Measurements from ENCODE around the gene ANKRD33B.
"Not testable (repeated sequence)": the region's sequence is repeated elsewhere in the genome, so short reads cannot be mapped to it uniquely, and the experiment has no call there.

Gene ANKRD33B

DNA sequence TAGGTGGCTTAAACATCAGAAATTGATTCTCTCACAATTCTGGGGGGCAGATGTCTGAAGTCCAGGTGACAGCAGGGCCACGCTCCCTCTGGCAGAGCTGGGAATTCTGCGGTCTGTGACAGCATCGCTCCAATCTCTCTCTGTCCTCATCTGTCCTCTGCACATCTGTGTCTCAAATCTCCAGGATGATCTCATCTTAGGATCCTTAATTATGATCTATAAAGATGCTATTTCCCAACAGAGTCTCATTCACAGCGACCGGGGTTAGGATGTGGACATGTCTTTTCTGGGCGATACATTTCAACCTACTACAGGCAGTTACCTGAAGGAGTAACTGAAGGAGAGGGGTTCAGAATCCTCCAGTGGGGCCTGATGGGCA, 31.4 kb downstream of the ANKRD33B start:
- no peak for DNase-seq (ENCODE audit: low spot score)

DNA sequence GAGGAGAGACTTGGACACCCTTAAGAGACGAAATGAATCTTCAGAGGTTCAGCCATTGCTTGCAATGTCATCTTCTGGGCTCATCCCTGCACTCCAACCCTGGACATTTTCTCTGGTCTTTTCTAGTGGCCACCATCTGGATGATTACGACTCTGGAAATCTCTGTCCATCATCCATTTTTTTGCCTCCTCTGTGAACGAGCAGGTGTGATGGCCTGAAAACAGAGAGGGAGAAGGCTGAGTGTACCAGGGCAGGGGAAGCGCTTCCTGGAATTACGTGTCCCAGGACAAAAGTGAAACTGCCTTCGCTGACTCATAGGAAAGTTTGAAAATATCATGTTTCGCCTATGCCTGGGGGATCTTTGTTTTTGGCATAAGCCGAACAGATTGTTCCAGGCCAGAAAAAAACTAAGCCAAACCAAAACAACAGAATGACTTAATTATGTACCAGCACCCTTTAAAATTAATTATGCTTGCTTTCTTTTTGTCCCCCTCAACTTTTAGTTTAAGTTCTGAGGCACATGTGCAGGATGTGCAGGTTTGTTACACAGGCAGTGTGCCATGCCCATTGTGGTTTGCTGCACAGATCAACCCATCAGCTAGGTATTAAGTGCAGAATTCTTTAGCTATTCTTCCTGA, 31.9 kb downstream of the ANKRD33B start:
- DNase-seq (ENCODE audit: low spot score), result no peak

DNA sequence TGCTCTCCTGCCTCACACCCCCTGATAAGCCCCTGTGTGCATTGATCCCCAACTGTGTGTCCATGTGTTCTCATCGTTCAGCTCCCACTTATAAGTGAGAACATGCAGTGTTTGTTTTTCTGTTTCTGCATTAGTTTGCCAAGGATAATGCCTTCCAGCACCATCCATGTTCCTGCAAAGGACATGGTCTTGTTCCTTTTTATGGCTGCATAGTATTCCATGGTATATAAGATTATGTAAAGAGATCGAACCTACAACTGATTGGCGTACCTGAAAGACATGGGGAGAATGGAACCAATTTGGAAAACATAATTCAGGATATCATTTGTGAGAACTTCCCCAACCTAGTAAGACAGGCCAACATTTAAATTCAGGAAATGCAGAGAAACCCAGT, 32.4 kb downstream of the ANKRD33B start:
- no peak for DNase-seq (ENCODE audit: low spot score)

DNA sequence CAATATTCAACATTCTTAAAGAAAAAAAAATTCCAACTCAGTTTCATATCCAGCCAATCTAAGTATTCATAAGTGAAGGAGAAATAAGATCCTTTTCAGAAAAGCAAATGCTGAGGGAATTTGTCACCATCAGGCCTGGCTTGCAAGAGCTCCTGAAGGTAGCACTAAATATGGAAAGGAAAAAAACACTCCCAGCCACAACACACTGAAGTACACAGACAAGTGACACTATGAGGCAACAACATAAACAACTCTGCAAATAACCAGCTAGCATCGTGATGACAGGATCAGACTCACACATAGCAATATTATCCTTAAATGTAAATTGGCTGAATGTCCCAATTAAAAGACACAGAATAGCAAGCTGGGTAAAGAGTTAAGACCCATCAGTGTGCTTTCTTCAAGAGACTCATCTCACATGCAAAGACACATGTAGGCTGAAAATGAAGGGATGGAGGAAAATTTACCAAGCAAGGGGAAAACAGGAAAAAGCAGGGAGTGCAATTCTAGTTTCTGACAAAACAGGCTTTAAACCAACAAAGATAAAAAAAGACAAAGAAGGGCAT, 33.1 kb downstream of the ANKRD33B start:
- no peak for DNase-seq (ENCODE audit: low spot score)

DNA sequence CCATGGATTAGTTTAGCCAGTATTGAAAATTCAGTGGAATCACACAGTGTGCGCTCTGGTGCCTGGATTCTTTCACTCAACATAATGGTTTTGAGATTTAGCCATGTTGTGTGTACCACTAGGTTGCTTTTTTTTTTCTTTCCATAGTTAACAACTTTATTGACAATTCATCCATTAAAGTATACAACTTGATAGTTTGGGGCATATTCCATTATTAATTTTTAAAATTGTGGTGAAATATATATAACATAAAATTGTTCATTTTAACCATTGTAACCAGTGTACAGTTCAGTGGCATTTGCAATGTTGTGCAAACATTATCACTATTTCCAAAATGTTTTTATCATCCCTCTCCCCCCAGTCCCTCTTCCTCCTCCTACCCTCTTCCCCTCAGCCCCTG, 35.2 kb downstream of the ANKRD33B start:
- DNase-seq (ENCODE audit: low spot score), result no peak

DNA sequence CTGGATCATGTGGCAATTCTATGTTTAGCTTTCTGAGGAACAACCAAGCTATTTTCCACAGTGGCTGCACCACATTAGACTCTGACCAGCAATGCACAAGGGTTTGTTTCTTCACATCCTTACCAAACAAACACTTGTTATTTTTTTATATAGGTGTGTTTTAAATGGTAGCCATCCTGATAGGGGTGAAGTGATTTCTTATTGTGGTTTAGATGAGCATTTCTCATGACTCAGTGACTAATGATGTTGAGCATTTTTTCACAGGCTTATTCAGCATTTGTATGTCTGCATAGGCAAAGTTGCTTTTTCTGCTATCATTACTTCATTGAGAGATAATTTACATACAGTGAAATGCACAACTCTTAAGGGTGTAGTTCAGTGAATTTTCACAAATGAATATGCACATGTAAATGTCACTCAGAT, 36.0 kb downstream of the ANKRD33B start:
- DNase-seq (ENCODE audit: low spot score), result no peak

DNA sequence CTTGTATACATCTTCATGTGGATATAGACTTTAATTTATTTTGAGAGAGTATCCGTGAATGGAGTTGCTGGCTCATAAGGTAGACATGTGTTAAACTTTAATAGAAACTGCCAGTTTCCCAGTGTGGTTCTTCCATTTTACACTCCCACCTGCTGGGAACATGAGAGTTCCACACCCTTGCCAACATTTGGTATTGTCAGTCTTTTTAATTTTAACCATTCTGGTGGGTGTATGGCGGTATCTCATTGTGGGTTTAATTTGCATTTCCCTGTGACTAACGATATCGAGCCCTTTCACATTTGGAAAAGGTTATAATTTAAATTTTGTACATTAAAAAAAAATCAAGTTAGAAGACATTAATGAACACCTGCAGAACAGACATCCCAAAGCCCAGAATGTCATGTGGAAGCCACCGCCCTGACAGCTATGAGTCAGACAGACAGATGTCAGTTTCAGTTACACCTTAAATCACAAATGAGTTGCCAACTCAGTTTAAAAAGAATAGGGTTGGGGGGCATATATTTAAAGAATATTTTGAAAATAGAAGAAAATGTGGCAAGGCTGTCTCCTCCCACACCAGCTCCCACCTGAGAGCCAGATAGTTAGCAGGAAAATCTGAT, 36.9 kb downstream of the ANKRD33B start:
- peak; percentile 71 for DNase-seq (ENCODE audit: low spot score)

DNA sequence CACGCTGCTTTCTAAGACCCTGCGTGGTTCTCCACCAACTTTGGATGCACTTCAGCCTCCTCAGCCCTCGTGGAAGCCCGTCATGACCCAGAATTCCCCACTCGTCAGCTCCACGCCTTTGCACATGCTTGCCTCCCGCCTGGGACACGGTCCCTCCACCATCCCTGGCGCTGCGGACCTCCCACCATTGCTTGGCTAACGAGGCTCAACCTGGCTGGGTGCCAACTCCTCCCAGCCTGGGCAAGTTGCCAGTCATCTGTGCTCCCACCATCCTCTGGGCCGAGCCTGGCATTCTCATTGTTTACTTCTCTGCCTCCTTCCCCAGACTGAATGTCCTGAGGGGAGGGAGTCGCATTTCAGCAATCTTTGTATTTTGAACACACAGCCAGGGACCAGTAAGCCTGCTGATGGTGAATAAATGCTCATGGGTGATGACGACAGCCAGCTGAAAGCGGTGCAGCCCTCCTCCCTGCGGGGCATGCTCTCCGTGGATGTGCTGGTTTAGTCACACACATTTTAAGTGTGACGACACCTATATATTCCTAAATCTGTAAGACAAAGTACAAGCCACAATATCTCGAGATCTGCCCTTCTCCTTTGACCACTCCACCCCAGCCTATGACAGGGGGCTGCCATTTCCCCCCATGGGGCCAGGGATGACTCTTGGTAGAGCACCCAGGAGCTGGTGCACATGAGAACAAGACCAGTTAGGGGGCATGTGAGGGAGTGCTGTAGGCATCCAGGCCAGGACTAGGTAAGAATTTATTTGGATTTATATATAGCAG, 37.6 kb downstream of the ANKRD33B start:
- peak; percentile 84 for DNase-seq (ENCODE audit: low spot score)

DNA sequence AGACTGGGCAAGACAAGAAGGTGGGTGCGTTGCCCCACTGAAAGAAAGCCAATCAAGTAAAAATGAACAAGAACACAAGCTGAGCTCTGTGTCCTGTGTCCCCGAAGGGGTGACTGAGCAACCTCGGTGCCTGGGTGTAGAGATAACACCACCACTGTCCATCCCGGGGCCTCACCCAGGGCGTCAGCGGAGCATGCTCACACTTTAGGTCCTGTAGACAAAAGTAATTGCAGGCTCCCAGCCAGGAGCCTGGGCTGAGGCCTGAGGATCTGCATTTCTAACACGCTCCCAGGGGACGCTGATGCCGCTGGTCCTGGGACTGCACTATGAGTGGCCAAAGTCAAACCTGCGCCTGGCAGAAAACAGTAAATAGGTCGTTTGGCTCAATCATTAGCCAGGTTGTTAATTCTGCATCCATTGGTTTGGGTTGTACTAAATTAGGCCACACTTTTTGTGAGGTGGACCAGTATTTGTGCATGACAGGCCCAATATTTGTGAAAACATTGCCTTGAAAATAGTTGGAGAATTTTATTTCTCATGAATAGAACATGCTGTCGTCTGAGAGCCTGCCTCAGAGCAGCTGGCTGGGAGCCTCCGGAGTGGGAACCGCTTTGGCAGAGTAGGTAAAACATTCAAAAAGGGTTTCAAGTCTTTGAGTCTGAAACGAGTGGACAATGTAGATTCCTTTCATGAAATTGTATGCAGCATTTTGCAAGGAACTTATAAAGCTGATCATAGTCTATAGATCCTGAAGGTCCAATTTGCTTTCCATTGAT, 38.3 kb downstream of the ANKRD33B start:
- no peak for DNase-seq (ENCODE audit: low spot score)

DNA sequence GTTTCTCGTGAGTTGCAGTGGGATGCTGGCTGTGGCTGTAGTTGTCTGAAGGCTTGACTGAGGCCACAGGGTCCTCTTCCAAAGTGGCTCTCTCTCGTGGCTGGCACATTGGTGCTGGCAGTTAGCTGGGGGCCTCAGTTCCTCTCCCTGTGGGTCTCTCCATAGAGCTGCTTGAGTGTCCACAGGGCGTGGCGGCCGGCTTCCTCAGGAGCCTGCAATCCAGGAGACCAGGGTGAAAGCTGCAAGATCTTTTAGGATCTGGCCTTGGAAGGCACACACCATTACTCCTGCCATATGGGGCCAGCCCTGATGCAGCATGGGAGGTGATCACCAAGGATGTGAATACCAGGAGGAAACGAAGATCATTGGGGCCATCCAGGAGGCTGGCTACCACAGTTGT, 41.1 kb downstream of the ANKRD33B start:
- DNase-seq (ENCODE audit: low spot score), result no peak

DNA sequence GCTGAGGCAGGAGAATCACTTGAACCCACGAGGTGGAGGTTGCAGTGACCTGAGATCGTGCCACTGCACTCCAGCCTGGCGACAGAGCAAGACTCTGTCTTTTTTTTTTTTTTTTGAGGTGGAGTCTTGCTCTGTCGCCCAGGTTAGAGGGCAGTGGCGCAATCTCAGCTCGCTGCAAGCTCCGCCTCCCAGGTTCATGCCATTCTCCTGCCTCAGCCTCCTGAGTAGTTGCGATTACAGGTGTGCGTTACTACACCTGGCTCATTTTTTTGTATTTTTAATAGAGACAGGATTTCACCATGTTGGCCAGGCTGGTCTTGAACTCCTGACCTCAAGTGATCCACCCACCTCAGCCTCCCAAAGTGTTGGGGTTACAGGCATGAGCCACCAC, 42.8 kb downstream of the ANKRD33B start:
- DNase-seq (ENCODE audit: low spot score), result not testable (repeated sequence)

DNA sequence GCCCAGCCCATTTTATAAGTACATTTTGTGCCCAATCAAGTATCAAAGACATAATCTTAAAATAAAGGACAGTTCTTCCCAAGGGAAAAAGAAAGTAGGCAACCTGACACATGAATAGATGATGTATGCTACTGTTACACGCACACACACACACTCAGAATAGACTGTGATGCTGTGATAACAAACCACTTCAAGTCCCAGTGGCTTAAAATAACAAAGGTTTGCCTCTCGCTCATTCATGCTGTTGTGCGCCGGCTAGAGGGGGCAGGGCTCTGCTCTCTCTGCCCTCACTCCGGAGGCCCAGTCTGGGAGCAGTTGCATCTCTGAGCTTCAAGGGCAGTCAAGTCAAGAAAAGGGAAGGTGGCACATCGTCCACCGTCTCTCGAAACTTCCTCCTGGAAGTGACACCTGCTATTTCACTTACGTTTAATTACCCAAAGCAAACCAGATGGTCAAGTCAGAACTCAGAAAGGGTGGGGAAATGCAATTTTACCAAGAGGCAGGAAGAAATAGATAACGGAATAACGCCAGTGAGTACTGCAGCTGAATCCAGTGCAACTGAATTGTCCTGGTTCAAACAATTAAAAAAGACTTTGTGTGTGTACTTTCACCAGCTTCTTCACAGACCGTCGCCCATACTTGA, 43.3 kb downstream of the ANKRD33B start:
- DNase-seq (ENCODE audit: low spot score), result no peak

DNA sequence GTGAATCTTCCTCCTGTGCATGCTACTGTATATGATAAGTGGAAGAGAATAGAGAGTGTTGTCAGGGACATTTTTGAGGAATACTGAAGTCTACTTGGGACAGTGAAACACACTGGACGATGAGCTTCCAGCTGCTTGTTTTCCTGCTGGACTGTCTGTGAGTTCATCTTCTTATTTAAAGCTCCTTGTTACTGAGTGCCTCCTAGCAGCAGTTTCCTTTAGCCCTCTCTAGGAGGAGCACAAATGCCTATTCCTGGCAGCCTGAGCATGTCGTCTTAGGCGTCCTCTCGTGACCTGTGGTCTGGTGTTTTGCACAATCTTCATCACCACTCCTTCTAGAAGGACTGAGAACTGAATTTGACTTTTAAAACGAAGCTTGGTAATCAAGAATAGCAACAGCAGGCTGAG, 43.8 kb downstream of the ANKRD33B start:
- DNase-seq (ENCODE audit: low spot score), result no peak

DNA sequence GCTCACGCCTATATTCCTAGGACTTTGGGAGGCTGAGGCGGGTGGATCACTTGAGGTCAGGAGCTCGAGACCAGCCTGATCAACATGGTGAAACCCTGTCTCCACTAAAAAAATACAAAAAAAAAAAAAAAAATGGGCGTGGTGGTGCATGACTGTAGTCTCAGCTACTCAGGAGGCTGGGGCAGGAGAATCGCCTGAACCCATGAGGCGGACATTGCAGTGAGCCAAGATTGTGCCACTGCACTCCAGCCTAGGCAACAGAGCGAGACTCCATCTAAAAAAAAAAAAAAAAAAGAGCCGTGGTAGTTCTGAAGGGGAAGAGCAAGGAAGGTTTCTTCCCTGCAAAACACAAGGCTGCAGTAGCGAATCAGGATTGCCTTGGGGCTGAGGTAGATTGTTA, 44.2 kb downstream of the ANKRD33B start:
- DNase-seq (ENCODE audit: low spot score), result not testable (repeated sequence)

DNA sequence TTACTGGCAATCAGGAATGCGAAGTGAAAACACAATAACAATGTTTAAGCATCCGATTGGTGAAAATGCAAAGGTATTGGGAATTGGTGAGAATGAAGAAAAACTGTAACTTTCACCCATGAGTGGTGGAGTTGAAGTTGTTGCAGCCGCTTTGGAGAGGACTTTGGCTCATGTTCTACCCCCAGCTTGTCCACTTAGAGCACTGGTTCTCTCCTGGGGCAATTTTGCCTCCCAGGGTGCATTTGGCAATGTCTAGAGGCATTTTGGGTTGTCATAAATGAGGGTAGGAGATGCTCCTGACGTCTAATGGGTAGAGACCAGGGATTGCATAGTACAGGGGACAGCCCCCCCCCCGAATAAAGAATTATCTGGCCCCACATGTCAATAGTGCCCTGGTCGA, 46.2 kb downstream of the ANKRD33B start:
- DNase-seq (ENCODE audit: low spot score), result no peak

DNA sequence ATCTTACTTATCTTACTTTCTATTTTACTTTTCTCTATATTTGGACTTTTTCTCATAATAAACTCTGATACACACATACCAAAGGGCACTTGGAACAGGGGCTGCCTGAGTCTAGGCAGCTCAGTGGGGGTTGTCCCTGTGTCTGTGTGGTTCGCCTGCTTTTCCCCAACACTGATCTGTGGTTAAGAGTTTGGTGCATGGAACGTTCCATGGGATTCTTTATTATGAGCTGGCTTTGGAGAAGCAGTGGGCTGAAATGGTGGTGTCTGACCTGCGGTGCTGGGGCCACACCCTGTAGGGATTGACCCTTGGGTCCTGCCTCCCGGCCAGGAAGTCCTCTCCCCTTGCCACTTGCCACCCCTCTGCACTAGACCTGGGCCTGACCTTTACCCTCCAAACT, 47.4 kb downstream of the ANKRD33B start:
- no peak for DNase-seq (ENCODE audit: low spot score)

DNA sequence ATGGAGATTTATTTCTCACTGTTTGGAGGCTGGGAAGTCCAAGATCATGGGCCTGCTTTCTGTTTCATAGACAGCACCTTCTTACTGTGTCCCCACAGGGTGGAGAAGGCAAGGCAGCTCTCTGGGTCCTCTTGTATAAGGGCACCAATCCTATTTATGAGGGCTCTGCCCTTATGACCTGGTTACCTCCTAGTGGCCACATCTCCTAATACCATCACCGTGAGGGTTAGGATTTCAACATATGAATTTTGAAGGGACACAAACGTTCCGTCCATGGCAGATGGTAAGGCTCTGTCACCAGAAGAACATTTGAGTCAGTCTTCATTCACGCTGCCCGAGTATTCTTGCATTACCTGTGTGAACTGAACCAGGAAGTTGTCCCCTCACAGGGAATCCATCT, 48.4 kb downstream of the ANKRD33B start:
- no peak for DNase-seq (ENCODE audit: low spot score)

DNA sequence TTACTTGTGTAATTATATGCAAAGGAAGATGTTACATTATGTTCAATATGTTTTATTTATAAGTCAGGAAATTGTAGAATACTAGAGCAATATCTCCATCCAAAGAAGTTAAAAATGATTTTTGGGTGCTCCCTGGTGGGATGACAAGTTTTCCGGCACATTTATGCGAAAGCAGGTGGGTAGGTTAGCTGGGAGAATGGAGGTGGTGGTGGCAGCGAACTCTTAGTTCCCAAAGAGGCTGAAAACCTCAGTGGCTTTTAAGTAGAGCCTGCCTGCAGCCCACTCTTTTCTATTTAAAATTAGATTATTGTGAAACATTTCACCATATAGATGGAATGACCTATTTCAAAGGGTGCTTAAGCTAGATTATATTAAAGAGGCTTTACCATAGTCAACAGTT, 51.8 kb downstream of the ANKRD33B start:
- peak; percentile 59 for DNase-seq (ENCODE audit: low spot score)

DNA sequence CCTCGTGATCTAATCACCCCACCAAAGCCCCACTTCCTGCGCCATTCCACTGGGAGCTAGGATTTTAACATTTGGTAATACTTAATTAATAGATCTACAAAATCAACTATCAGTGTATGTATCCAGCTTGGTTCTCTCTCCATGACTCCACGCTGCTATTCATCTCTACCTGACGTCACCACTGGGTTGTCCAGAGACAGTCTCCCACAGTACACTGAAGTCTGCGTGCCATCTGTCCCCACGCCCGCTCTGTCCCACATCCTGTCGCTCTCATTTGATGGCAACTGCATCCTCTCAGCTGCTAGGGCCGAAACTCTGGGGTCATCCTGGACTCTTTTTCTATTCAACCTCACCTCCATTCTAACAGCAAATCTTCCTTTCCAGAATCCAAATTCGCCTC, 53.2 kb downstream of the ANKRD33B start:
- no peak for DNase-seq (ENCODE audit: low spot score)

DNA sequence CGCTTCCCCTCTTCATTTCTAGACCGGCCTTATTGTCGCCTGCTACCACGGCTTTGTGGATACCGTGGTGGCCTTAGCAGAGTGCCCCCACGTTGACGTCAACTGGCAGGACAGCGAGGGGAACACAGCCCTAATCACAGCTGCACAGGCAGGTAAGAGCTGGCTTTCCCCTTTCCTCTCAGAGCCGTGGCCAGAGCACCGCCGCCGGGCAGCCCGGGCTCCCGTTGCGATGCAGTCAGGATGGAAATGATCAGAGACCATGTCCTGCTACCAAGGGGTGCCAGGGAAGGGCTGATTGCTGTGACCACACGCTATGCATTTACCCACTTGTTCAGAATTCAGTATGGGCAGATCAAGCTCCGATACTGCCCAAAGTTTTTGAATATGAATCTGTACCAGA, 54.4 kb downstream of the ANKRD33B start:
- DNase-seq (ENCODE audit: low spot score), result no peak

DNA sequence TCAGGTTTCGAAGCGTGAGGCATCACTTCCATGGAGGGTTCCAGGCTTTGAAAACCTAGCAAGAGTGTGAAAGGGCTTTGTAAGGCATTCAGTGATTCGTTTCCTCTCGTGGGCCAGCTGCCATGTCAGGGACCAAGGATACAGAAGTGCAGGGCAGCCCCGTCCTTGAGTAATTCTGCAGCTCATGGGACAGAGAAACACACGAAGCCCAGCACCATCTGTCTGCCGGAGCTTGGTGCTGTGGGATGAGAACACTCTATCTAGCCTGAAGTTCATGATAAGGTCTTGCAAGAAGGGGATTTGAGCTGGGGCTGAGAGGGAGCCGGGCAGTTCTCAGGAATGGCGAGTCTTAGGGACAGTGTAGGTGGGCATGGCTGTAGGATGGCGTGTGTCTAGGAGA, 55.8 kb downstream of the ANKRD33B start:
- no peak for DNase-seq (ENCODE audit: low spot score)

DNA sequence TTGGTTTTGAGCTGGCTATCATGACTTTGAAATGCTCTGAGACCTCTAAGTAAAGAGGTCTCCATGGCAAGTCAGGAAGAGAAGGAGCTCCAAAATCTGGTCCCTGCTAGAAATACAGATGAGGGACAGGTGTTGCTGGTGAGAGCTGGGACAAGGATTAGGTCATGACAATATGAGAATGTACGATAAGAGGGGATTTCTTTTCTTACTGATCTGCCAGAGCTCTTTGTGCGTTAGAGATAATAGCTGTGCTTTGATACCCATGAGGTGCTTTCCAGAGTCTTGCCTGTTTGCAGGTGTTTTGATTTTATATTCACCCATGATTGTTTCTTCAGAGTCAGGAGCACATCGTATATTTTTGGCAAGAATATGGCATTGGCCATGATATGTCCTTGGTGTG, 56.5 kb downstream of the ANKRD33B start:
- DNase-seq (ENCODE audit: low spot score), result no peak
